HEK293 (cell line): Measurements from ENCODE around the gene SBF2.

Source experiments
- CTCF ChIA-PET: fragments of 350-600 bp; formaldehyde crosslinking; extraction: SDS; loops from one replicate; lab custom pipeline; 2021; ENCODE audit warnings: antibody characterized with exemption; lab: Yijun Ruan, JAX
- POLR2A ChIA-PET: fragments of 300-600 bp; formaldehyde crosslinking; extraction: SDS; loops from one replicate; lab custom pipeline; 2020; ENCODE audit warnings: antibody characterized with exemption, inconsistent platforms; lab: Yijun Ruan, JAX
- H3K27ac ChIP-seq: fragments of 200-500 bp; sonication (Bioruptor generic); 2 replicates; pipeline ENCODE4 v1.5.1; 2014; ENCODE audit warnings: low read depth, low read length, control low read depth, inconsistent platforms; ENCODE audit errors: extremely low read depth
- H3K36me3 ChIP-seq, 2 experiments: fragments of 200-500 bp in 1 of 2; sonication (Bioruptor generic) in 1 of 2; 1 replicate in 1 of 2; 2 replicates in 1 of 2; pipeline ENCODE4 v1.5.1; 2014 to 2017; ENCODE audit warnings: inconsistent platforms in 2 of 2, low read length in 2 of 2; ENCODE audit not compliant: control insufficient read depth in 2 of 2, insufficient read depth in 1 of 2
- H3K4me1 ChIP-seq: fragments of 200-500 bp; sonication (Bioruptor generic); 2 replicates; pipeline ENCODE4 v1.5.1; 2014; ENCODE audit warnings: mild to moderate bottlenecking, low read length, inconsistent platforms; ENCODE audit not compliant: control insufficient read depth, insufficient read depth
- H3K4me3 ChIP-seq: 2 replicates; pipeline ENCODE4 v1.5.1; 2011; ENCODE audit warnings: low read depth, mild to moderate bottlenecking, control low read depth, low read length, moderate library complexity
- H3K9me3 ChIP-seq: fragments of 200-500 bp; sonication (Bioruptor generic); 2 replicates; pipeline ENCODE4 v1.5.1; 2014; ENCODE audit warnings: low read depth, low read length, inconsistent platforms; ENCODE audit not compliant: control insufficient read depth, insufficient read depth
- GLIS1 ChIP-seq: fragments of 450-650 bp; formaldehyde crosslinking; IDR thresholded peaks from 2 replicates; pipeline ENCODE4 v1.5.1; 2016; ENCODE audit warnings: missing biosample characterization, missing genetic modification characterization
- HOXC10 ChIP-seq: sonication (generic); formaldehyde crosslinking; IDR thresholded peaks from 2 replicates; pipeline ENCODE4 v1.8.1; 2023; ENCODE audit warnings: mild to moderate bottlenecking, missing genetic modification reagents
- MEIS1 ChIP-seq: sonication (generic); formaldehyde crosslinking; IDR thresholded peaks from 2 replicates; pipeline ENCODE4 v1.8.1; 2022; ENCODE audit warnings: missing genetic modification reagents, mild to moderate bottlenecking, borderline replicate concordance
- MYNN ChIP-seq: fragments of 450-650 bp; formaldehyde crosslinking; IDR thresholded peaks from 2 replicates; pipeline ENCODE4 v1.5.1; 2016; ENCODE audit warnings: missing biosample characterization, missing genetic modification characterization, borderline replicate concordance
- MZF1 ChIP-seq: fragments of 450-650 bp; formaldehyde crosslinking; IDR thresholded peaks from 2 replicates; pipeline ENCODE4 v1.5.1; 2017; ENCODE audit warnings: missing biosample characterization, missing genetic modification characterization, borderline replicate concordance
- PBX3 ChIP-seq: sonication (generic); formaldehyde crosslinking; IDR thresholded peaks from 2 replicates; pipeline ENCODE4 v1.8.1; 2022; ENCODE audit warnings: mild to moderate bottlenecking, moderate library complexity, missing genetic modification reagents
- RBAK ChIP-seq: fragments of 450-650 bp; formaldehyde crosslinking; IDR thresholded peaks from 2 replicates; pipeline ENCODE4 v1.5.1; 2016; ENCODE audit warnings: missing biosample characterization, missing genetic modification characterization
- ZNF138 ChIP-seq: fragments of 450-650 bp; formaldehyde crosslinking; IDR thresholded peaks from 2 replicates; pipeline ENCODE4 v1.5.1; 2016; ENCODE audit warnings: missing biosample characterization, missing genetic modification characterization, borderline replicate concordance
- ZNF302 ChIP-seq: fragments of 450-650 bp; formaldehyde crosslinking; IDR thresholded peaks from 2 replicates; pipeline ENCODE4 v1.5.1; 2016; ENCODE audit warnings: missing biosample characterization, missing genetic modification characterization, low read depth
- ZNF37A ChIP-seq: fragments of 450-650 bp; IDR thresholded peaks from 2 replicates; pipeline ENCODE4 v1.5.1; 2018; ENCODE audit warnings: missing biosample characterization, missing genetic modification characterization
- ZNF398 ChIP-seq: fragments of 450-650 bp; formaldehyde crosslinking; IDR thresholded peaks from 2 replicates; pipeline ENCODE4 v1.5.1; 2017; ENCODE audit warnings: missing biosample characterization, missing genetic modification characterization
- ZNF621 ChIP-seq: fragments of 450-650 bp; formaldehyde crosslinking; IDR thresholded peaks from 2 replicates; pipeline ENCODE4 v1.5.1; 2017; ENCODE audit warnings: missing biosample characterization, missing genetic modification characterization
- TF ChIP-seq, protein P1 (sequence below): fragments of 450-650 bp; formaldehyde crosslinking; IDR thresholded peaks from 2 replicates; pipeline ENCODE4 v1.5.1; 2016; ENCODE audit warnings: missing biosample characterization, missing genetic modification characterization, low read depth
- TF ChIP-seq, protein P2 (sequence below): fragments of 450-650 bp; formaldehyde crosslinking; IDR thresholded peaks from 2 replicates; pipeline ENCODE4 v1.5.1; 2016; ENCODE audit warnings: missing biosample characterization, missing genetic modification characterization

Gene SBF2

GRCh38 chr11:9817191-9817590 lies 476.8 kb downstream of the SBF2 start (continued):
- TF ChIP-seq, protein P1, sequence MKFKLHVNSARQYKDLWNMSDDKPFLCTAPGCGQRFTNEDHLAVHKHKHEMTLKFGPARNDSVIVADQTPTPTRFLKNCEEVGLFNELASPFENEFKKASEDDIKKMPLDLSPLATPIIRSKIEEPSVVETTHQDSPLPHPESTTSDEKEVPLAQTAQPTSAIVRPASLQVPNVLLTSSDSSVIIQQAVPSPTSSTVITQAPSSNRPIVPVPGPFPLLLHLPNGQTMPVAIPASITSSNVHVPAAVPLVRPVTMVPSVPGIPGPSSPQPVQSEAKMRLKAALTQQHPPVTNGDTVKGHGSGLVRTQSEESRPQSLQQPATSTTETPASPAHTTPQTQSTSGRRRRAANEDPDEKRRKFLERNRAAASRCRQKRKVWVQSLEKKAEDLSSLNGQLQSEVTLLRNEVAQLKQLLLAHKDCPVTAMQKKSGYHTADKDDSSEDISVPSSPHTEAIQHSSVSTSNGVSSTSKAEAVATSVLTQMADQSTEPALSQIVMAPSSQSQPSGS (tag by site-specific recombination): no peak
- no peak for TF ChIP-seq PBX3 (CRISPR knock-in tag)
- TF ChIP-seq MZF1: no peak
- no peak for TF ChIP-seq GLIS1 (tag by site-specific recombination)
- no peak for TF ChIP-seq ZNF302 (tag by site-specific recombination)
- TF ChIP-seq ZNF621 (tag by site-specific recombination): no peak

GRCh38 chr11:9815486-9816136 lies 478.4 kb downstream of the SBF2 start:
- H3K4me3 ChIP-seq: no peak overlapping the region
- H3K27ac ChIP-seq: no peak overlapping the region
- ChIA-PET POLR2A (no interaction called here), CTCF (no interaction called here)
- TF ChIP-seq RBAK (tag by site-specific recombination): no peak
- TF ChIP-seq ZNF138 (tag by site-specific recombination): no peak
- TF ChIP-seq ZNF398 (tag by site-specific recombination): no peak
- TF ChIP-seq, protein P2, sequence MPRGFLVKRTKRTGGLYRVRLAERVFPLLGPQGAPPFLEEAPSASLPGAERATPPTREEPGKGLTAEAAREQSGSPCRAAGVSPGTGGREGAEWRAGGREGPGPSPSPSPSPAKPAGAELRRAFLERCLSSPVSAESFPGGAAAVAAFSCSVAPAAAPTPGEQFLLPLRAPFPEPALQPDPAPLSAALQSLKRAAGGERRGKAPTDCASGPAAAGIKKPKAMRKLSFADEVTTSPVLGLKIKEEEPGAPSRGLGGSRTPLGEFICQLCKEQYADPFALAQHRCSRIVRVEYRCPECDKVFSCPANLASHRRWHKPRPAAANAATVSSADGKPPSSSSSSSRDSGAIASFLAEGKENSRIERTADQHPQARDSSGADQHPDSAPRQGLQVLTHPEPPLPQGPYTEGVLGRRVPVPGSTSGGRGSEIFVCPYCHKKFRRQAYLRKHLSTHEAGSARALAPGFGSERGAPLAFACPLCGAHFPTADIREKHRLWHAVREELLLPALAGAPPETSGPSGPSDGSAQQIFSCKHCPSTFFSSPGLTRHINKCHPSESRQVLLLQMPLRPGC (tag by site-specific recombination): no peak
- H3K9me3 ChIP-seq: no peaks in the 10 kb centered on the region
- peaks cover 0 to 10% of the 10 kb centered on the region in 2 experiments; a peak in 1 of 3 replicates for H3K36me3 ChIP-seq
- H3K4me1 ChIP-seq: no peaks in the 10 kb centered on the region

GRCh38 chr11:9814108-9814507 lies 479.9 kb downstream of the SBF2 start:
- ChIA-PET CTCF (interaction anchor here (0.7 kb wide), 1 partner anchor 1442 kb away, joined by 3 read pairs; no protein-coding TSS in a partner anchor), POLR2A (no interaction called here)
- H3K27ac ChIP-seq: no peak overlapping the region
- TF ChIP-seq HOXC10 (CRISPR knock-in tag) (no peak), ZNF398 (tag by site-specific recombination) (no peak), ZNF37A (no peak), MEIS1 (CRISPR knock-in tag) (no peak), MYNN (tag by site-specific recombination) (no peak)
- peaks cover 0 to 11% of the 10 kb centered on the region in 2 experiments; a peak in 1 of 3 replicates for H3K36me3 ChIP-seq
- no peaks in the 10 kb centered on the region for H3K4me1 ChIP-seq
- no peak overlapping the region for H3K4me3 ChIP-seq
- H3K9me3 ChIP-seq: no peaks in the 10 kb centered on the region
